Tibial nerve (tissue), 3 donors: ENCODE results near the gene WTIP.

ENCODE experiments used
- CTCF ChIP-seq, 5 experiments: fragments of 200-600 bp in 3 of 5; fragments of 450-650 bp in 2 of 5; sonication (generic) in 3 of 5; IDR thresholded peaks; one replicate each; pipeline ENCODE4 v1.5.1; 2016 to 2019; ENCODE audit warnings: antibody characterized with exemption in 5 of 5, mild to moderate bottlenecking in 3 of 5, moderate library complexity in 2 of 5
- POLR2A ChIP-seq, 2 donors: fragments of 450-650 bp; IDR thresholded peaks; one replicate each; pipeline ENCODE4 v1.6.1; 2017; ENCODE audit warnings: antibody characterized with exemption in 2 of 2, mild to moderate bottlenecking in 2 of 2, moderate library complexity in 2 of 2

GRCh38 chr19:34454685-34455084, 26.9 kb upstream of the WTIP start:
- no peak for TF ChIP-seq CTCF (IDR thresholded peaks at IDR 0.05)
- no peak for TF ChIP-seq POLR2A (IDR thresholded peaks at IDR 0.05)
